Loucy (cell line): ENCODE measurements around the gene MBLAC2.
A peak's percentile ranks its signal among the peaks of the same experiment; 100 is the strongest.

Experiments
- H2AFZ ChIP-seq: fragments of 200-600 bp; sonication (generic); 2 replicates; pipeline ENCODE4 v1.6.0; 2016; ENCODE audit warnings: antibody characterized with exemption, mild to moderate bottlenecking, low read length, moderate library complexity
- H3F3A ChIP-seq: fragments of 200-600 bp; 2 replicates; pipeline ENCODE4 v1.6.0; 2016; ENCODE audit warnings: antibody characterized with exemption, low read depth, mild to moderate bottlenecking
- H3K27me3 ChIP-seq: fragments of 200-600 bp; sonication (generic); 2 replicates; pipeline ENCODE4 v1.6.1; 2014; ENCODE audit warnings: low read length, mild to moderate bottlenecking; ENCODE audit not compliant: insufficient read depth, poor library complexity, severe bottlenecking
- H3K36me3 ChIP-seq: fragments of 200-600 bp; sonication (generic); 2 replicates; pipeline ENCODE4 v1.6.1; 2016; ENCODE audit warnings: low read length; ENCODE audit not compliant: insufficient read depth
- H3K4me1 ChIP-seq: fragments of 200-600 bp; sonication (generic); 2 replicates; pipeline ENCODE4 v1.5.1; 2014; ENCODE audit warnings: low read length, mild to moderate bottlenecking; ENCODE audit not compliant: insufficient read depth, poor library complexity, severe bottlenecking
- H3K4me2 ChIP-seq: fragments of 200-600 bp; sonication (generic); 2 replicates; pipeline ENCODE4 v1.6.0; 2014; ENCODE audit warnings: antibody characterized with exemption, low read length, low read depth, mild to moderate bottlenecking; ENCODE audit not compliant: poor library complexity, severe bottlenecking
- H3K4me3 ChIP-seq: fragments of 200-600 bp; sonication (generic); 2 replicates; pipeline ENCODE4 v1.5.1; 2014; ENCODE audit warnings: low read length, mild to moderate bottlenecking, mixed read lengths; ENCODE audit not compliant: poor library complexity, severe bottlenecking
- H3K79me2 ChIP-seq: fragments of 200-600 bp; sonication (generic); 2 replicates; pipeline ENCODE4 v1.6.1; 2014; ENCODE audit warnings: low read length; ENCODE audit not compliant: insufficient read depth
- H3K9ac ChIP-seq: fragments of 200-600 bp; sonication (generic); 2 replicates; pipeline ENCODE4 v1.6.0; 2014; ENCODE audit warnings: mild to moderate bottlenecking, low read depth, low read length, moderate library complexity; ENCODE audit not compliant: poor library complexity, severe bottlenecking
- H3K9me2 ChIP-seq: fragments of 200-600 bp; sonication (generic); replicated peaks from 2 replicates; pipeline ENCODE4 v1.6.1; 2016; ENCODE audit warnings: low read depth, low read length, mixed read lengths
- H3K9me3 ChIP-seq: fragments of 200-600 bp; sonication (generic); 2 replicates; pipeline ENCODE4 v1.6.1; 2014; ENCODE audit warnings: mild to moderate bottlenecking, antibody characterized with exemption, low read length, low read depth; ENCODE audit not compliant: insufficient read depth
- H4K20me1 ChIP-seq: fragments of 200-600 bp; sonication (generic); 2 replicates; pipeline ENCODE4 v1.6.0; 2014; ENCODE audit warnings: antibody characterized with exemption, low read length, mild to moderate bottlenecking; ENCODE audit not compliant: insufficient read depth, poor library complexity, severe bottlenecking
- CTCF ChIP-seq: fragments of 200-600 bp; sonication (generic); conservative IDR thresholded peaks from 2 replicates; pipeline ENCODE4 v1.5.1; 2014; ENCODE audit warnings: mild to moderate bottlenecking, antibody characterized with exemption, low read length
- EZH2phosphoT487 ChIP-seq: fragments of 200-600 bp; IDR thresholded peaks from 2 replicates; pipeline ENCODE4 v1.6.1; 2018; ENCODE audit warnings: antibody characterized with exemption, mild to moderate bottlenecking, moderate library complexity, borderline replicate concordance

MBLAC2 gene

GRCh38 chr5:90410178-90410762, 64.3 kb downstream of the MBLAC2 start:
- Histone ChIP-seq H3K4me2 (peak overlapping the region; percentile 96), H3F3A (no peaks in the 10 kb centered on the region), H3K36me3 (no peaks in the 10 kb centered on the region), H3K4me1 (peaks cover 32% of the 10 kb centered on the region), H3K9ac (peak overlapping the region; percentile 96), H3K9me2 (no peaks in the 10 kb centered on the region), H3K4me3 (peak overlapping the region; percentile 83), H3K27me3 (no peaks in the 10 kb centered on the region), H3K79me2 (peaks cover 32% of the 10 kb centered on the region), H4K20me1 (peaks cover 2% of the 10 kb centered on the region), H3K9me3 (no peaks in the 10 kb centered on the region), H2AFZ (peak overlapping the region; percentile 78; the same call in 1 of the 2 replicates)
- TF ChIP-seq CTCF (no peak), EZH2phosphoT487 (no peak)

GRCh38 chr5:90409318-90410177, 65.0 kb downstream of the MBLAC2 start, which contains the start of gene CETN3:
Gene CETN3 (minus strand): TSS chr5:90409756. CDS start chr5:90409661, 95 bp downstream.
- H3K4me2 ChIP-seq, result peak within 1 kb of the TSS; percentile 97
- H3K9me2 ChIP-seq, result no peaks in the 10 kb centered on the region
- peaks cover 36% of the 10 kb centered on the region for H3K4me1 ChIP-seq
- TF ChIP-seq CTCF (no peak), EZH2phosphoT487 (no peak)
- H3K36me3 ChIP-seq, result no peaks in the 10 kb centered on the region
- H2AFZ ChIP-seq, result peak within 1 kb of the TSS; percentile 99
- H3K9ac ChIP-seq, result peak within 1 kb of the TSS; percentile 98
- H4K20me1 ChIP-seq, result peaks cover 2% of the 10 kb centered on the region
- no peaks in the 10 kb centered on the region for H3F3A ChIP-seq
- H3K4me3 ChIP-seq, result peak within 1 kb of the TSS; percentile 99
- peaks cover 32% of the 10 kb centered on the region for H3K79me2 ChIP-seq
- H3K9me3 ChIP-seq, result no peaks in the 10 kb centered on the region
- H3K27me3 ChIP-seq, result no peaks in the 10 kb centered on the region

- TF ChIP-seq EZH2phosphoT487 (no peak), CTCF (no peak)
- Histone ChIP-seq H3K4me1 (peaks cover 36% of the 10 kb centered on the region), H3K79me2 (peaks cover 35% of the 10 kb centered on the region), H3K27me3 (no peaks in the 10 kb centered on the region), H3K36me3 (no peaks in the 10 kb centered on the region), H3K4me2 (peak overlapping the region; percentile 97), H3K9me3 (no peaks in the 10 kb centered on the region), H2AFZ (peak overlapping the region; percentile 99), H4K20me1 (peaks cover 2% of the 10 kb centered on the region), H3K4me3 (peak overlapping the region; percentile 99), H3F3A (no peaks in the 10 kb centered on the region), H3K9ac (peak overlapping the region; percentile 98), H3K9me2 (no peaks in the 10 kb centered on the region)
These were observed 65.8 kb downstream of the MBLAC2 start for GRCh38 chr5:90408571-90409317.
